Tibial artery (tissue), 4 donors: ENCODE measurements around the gene CDH5.
"Not testable (repeated sequence)": the region's sequence is repeated elsewhere in the genome, so short reads cannot be mapped to it uniquely, and the experiment has no call there.

ENCODE experiments used
- DNase-seq, 2 donors: peaks; one replicate each; pipeline ENCODE4 v3.0.0-alpha.2; 2019
- H3K27ac ChIP-seq, 2 donors: fragments of 200-600 bp; sonication (generic) in 1 of 2; 1 replicate in 1 of 2; 2 replicates in 1 of 2; pipeline ENCODE4 v1.5.1; 2018 to 2019; ENCODE audit warnings: mild to moderate bottlenecking in 1 of 2
- H3K27me3 ChIP-seq, 2 donors: fragments of 200-600 bp; sonication (generic) in 1 of 2; one replicate each; pipeline versions ENCODE4 v1.5.1 to v1.6.0; 2016 to 2019
- H3K36me3 ChIP-seq, 3 donors: fragments of 200-600 bp; sonication (generic) in 2 of 3; one replicate each; pipeline ENCODE4 v1.5.1; 2016 to 2019; ENCODE audit warnings: mild to moderate bottlenecking in 2 of 3
- H3K4me1 ChIP-seq, 4 donors: fragments of 200-600 bp; sonication (generic) in 2 of 4; 1 replicate in 3 of 4; 2 replicates in 1 of 4; pipeline ENCODE4 v1.5.1; 2016 to 2019
- H3K4me3 ChIP-seq, 2 donors: fragments of 200-600 bp; sonication (generic) in 1 of 2; 1 replicate in 1 of 2; 2 replicates in 1 of 2; pipeline ENCODE4 v1.5.1; 2018 to 2019; ENCODE audit warnings: mild to moderate bottlenecking in 2 of 2
- H3K9me3 ChIP-seq, 3 donors: fragments of 200-600 bp; sonication (generic) in 1 of 3; one replicate each; pipeline ENCODE4 v1.5.1; 2016 to 2019
- CTCF ChIP-seq, 2 experiments: fragments of 200-600 bp in 1 of 2; fragments of 450-650 bp in 1 of 2; IDR thresholded peaks; one replicate each; pipeline ENCODE4 v1.5.1; 2017 to 2019; ENCODE audit warnings: antibody characterized with exemption in 2 of 2, mild to moderate bottlenecking in 1 of 2, moderate library complexity in 1 of 2
- intact Hi-C: fragments of 100-400 bp; cut with DNase I; formaldehyde crosslinking; loops from one replicate; pipeline ENCODE4 v1.15.0; 2023; ENCODE audit warnings: low total_unique reads

CDH5 gene

GRCh38 chr16:66446737-66447136 lies 80.2 kb downstream of the CDH5 start:
- H3K4me3 ChIP-seq: no peak overlapping the region
- no peaks in the 10 kb centered on the region for H3K4me1 ChIP-seq
- H3K36me3 ChIP-seq: no peaks in the 10 kb centered on the region
- DNase-seq: peak in 1 of 2 donors; percentile 23
- H3K9me3 ChIP-seq: no peaks in the 10 kb centered on the region
- intact Hi-C loops: no loop called here
- no peak overlapping the region for H3K27ac ChIP-seq
- no peak for TF ChIP-seq CTCF (IDR thresholded peaks at IDR 0.05)
- H3K27me3 ChIP-seq: peaks cover 0 to 8% of the 10 kb centered on the region in 2 donors

DNA sequence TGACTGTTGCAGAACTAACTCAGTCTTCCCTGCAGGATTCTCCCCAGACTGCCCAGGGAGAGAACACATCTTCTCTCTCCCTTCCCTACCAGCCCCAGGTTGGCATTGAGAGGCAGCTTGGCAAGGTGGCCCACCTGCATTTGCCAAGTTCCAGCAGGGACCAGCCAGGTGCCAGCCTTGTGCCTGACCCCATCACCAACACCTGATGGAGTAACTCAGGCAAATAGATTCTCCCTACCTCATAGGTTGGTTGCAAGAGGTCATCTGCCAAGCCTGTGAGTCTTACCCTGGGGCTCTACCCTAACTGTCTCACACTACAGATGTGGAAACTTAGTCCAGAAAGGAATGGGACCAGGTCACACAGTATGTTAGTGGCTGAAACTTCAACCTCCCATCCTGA lies 81.0 kb downstream of the CDH5 start:
- intact Hi-C loops: no loop called here
- peaks cover 0 to 3% of the 10 kb centered on the region in 2 donors for H3K27me3 ChIP-seq
- H3K9me3 ChIP-seq: no peaks in the 10 kb centered on the region
- DNase-seq: peak in 1 of 2 donors; percentile 23
- TF ChIP-seq CTCF (IDR thresholded peaks at IDR 0.05): no peak
- no peak overlapping the region for H3K27ac ChIP-seq
- H3K36me3 ChIP-seq: no peaks in the 10 kb centered on the region
- H3K4me1 ChIP-seq: no peaks in the 10 kb centered on the region
- no peak overlapping the region for H3K4me3 ChIP-seq

DNA sequence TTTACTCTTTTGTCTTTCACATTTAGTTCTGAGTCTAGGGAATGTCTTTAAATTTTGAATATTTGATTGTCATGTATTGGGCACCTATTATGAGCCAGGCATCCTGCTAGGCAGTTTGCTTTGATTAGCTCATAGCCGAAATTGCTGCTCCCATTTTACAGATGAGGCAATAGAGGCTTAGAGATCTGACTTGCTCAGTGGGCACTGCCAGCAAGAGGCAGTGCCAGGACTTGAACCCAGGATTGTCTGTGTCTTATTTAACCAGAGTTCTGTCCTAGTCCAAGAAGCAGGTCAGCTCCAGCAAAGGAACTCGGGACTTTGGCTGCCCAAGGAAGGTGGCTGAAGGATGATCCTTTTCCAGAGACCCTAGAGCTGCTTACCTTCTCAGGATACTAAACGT lies 85.1 kb downstream of the CDH5 start:
- no peaks in the 10 kb centered on the region for H3K27me3 ChIP-seq
- H3K4me3 ChIP-seq: no peak overlapping the region
- intact Hi-C loops: no loop called here
- H3K36me3 ChIP-seq: no peaks in the 10 kb centered on the region
- no peaks in the 10 kb centered on the region for H3K9me3 ChIP-seq
- no peak for TF ChIP-seq CTCF (IDR thresholded peaks at IDR 0.05)
- no peak for DNase-seq
- no peak overlapping the region for H3K27ac ChIP-seq
- no peaks in the 10 kb centered on the region for H3K4me1 ChIP-seq

DNA sequence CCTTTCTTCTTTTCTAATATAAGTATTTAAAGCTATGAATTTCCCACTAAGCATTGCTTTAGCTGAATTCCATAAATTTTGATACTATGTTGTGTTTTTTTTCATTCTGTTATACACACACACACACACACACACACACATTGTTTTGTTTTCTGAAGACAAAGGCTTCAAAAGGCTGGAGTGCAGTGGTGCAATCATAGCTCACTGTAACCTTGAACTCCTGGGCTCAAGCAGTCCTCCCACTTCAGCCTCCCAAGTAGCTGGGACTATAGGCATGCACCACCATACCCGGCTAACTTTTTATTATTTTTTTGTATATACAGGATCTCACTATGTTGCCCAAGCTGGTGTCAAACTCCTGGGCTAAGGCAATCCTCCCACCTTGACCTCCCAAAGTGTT lies 86.7 kb downstream of the CDH5 start:
- H3K36me3 ChIP-seq, H3K4me1 ChIP-seq, H3K27me3 ChIP-seq, H3K4me3 ChIP-seq, DNase-seq, H3K27ac ChIP-seq, H3K9me3 ChIP-seq, intact Hi-C loops: not testable (repeated sequence)
